ENCODE measurements around the gene DDX42.

DDX42 gene
- 30.0 to 111 (median 77.0) reads per million in 17 experiments for total RNA-seq

DNA sequence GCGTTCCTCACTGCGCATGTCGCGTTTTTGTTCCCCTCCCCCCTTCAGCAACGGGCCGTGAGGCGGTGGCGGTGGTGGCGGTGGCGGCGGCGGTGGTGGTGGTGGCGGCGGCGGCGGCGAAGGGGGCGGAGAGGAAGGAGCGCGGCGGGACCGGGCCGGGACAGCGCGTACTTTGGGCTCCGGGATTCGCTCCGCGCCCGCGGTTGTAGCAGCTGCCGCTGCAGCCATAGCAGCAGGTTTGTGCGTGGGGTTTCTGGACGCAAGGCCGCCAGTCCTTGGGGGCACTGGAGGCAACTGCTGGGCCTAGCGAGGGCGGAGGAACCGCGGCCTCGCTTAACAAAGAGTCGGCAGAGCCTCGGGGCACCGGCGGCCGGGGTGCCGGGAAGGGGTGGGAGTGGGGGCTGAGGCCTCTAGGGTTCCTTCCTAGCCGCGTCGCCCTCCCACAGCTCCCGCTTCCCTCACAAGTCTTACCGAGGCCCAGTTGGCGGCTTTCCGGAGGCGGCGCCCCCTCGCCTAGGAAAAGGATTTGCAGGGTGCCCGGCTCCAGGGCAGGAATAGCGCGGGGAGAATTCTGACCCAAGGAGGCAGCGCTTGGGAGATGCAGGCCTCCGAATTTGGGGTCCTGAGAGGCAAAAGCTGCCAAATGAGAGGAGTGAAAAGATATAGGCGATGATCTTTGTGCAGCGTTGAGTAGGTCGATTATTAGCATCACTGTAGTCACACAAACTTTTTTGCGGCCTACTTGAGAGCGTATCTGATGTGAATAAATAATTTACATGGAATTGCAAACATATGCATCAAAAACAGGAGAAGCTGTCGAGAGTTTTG lies at the start of gene DDX42:
TSS of gene DDX42 (plus strand) at position 30 of the 828 bp plus-strand sequence. CDS start 12,880 bp downstream, outside the sequence.
- DNase-seq: peak in 3 of 4 experiments; percentile 48 to 95 (median 70)

- DNase-seq: peak in 3 of 4 experiments; percentile 46 to 55 (median 49)
Measured at GRCh38 chr17:63735691-63736090, 38.3 kb upstream of the DDX42 start.

- DNase-seq: peak in 2 of 4 experiments; percentile 5 to 13
Measured at GRCh38 chr17:63740464-63741142, 33.4 kb upstream of the DDX42 start.

GRCh38 chr17:63741143-63741407 lies 32.9 kb upstream of the DDX42 start:
- DNase-seq: peak in 3 of 4 experiments; percentile 47 to 69 (median 52)

- DNase-seq: peak; percentile 97 to 99 (median 98)
Measured at GRCh38 chr17:63741408-63742173, 32.4 kb upstream of the DDX42 start, which contains the start of gene STRADA. Gene STRADA (minus strand): TSS chr17:63741799. CDS start chr17:63728369, 13,430 bp downstream.

DNA sequence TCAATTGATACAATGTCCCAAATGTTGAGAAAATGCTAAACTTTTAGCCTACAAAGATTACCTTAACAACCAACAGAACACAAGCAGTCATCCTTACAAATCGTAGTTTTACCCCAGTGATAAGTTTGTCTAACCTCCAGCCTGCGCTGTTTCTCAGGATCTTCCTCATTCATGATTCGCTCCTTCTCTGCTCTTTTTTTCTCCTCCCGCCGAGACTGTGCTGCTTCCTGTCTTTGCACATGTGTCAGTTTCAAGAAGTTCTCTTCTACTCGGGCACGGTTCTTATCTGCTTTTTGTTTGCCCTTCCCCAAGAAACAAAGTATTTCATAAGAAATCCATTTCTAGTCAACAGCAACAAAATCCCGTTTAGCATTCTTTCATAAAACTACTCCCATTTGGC lies 22.2 kb upstream of the DDX42 start:
- DNase-seq: peak; percentile 64 to 81 (median 78)

- DNase-seq: no peak
Measured at GRCh38 chr17:63752707-63753106, 21.3 kb upstream of the DDX42 start.

GRCh38 chr17:63753215-63753614 lies 20.8 kb upstream of the DDX42 start:
- peak; percentile 32 to 60 (median 48) for DNase-seq

GRCh38 chr17:63754046-63754445 lies 19.9 kb upstream of the DDX42 start:
- DNase-seq: no peak

DNA sequence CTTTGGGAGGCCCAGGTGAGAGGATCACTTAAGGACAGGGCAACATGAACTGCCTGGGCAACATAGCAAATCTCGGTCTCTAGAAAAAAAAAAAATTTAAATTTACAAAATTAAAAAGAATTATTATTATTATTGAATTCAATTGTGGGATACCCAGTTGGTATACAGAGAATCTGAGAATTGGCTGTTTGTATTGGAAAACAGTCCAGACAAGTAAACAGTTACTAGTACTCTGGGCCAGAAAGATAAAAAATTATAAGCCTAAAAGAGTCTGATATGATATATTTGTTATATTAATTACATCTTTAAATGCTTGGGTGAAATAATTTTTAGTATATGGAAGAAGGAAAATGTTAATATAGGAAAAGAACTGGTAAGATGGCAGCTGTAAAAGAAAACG lies 15.5 kb upstream of the DDX42 start:
- no peak for DNase-seq

DNA sequence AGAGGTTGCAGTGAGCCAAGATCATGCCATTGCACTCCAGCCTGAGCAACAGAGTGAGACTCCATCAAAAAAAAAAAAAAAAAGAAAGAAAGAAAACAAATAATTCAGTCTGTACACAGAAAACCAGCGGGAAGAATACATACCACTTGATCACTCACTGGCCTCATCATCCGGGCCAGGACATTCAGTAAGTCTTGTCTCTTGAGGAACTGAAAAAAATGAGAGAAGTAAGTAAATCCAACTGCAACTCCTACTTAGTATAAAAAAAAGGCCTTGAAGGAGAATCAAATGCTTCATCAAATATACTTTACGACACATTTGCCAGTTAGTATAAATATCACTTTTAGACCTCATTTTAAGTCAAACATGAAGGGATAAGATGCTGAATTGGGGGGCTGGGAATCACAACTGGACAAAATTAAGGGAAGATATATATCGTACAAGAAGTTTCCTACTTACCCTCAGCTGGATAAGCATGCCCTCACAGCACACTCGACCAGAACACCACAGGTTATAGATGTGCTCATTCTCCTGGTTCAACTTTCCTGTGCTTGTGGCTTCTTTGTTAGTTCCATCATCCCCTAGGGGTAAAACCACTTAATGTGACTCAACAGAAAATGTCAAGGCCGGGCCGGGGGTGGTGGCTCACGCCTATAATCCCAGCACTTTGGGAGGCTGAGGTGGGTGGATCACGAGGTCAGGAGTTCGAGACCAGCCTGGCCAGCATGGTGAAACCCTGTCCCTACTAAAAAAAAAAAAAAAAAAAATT lies 13.0 kb upstream of the DDX42 start:
- peak; percentile 36 to 68 (median 52) for DNase-seq

DNA sequence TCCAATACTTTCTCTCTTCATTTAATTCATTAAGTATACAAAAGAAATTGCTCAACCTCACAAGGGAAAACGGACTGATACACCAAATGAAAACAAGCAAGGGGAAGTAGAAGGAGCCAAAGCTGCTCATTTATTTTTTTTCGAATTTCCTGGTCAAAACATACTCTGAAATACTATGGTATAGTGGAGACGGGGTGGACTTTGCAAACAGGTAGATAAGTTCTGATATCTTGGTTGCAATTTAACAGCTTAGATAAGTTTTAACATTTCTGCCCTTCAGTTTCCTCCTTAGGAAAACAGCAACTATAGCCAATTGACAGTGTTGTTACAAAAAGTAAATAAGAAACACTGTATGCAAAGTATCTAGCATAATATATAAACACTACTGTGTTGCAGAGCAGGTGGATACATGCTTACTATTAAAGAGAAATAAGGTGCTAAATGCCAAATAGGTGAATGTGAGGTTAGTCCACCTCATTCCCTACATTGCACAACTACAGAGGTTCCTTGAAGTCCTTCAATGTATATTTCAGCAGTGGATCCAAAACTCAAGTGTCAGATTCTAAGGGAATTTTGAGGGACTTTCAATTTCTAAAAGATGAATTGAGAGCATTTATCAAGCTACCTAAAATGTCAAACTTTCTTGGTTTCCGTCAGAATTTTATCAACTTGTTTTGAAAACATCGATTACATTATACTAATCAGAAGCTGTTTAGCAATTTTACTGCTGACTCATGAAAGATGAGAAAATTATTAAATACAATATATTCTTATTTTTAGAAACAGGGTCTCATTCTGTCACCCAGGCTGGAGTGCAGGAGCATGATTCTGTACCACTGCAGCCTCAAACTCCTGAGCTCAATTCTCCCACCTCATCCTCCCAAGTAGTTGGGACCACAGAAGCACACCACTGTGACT lies 11.6 kb upstream of the DDX42 start:
- peak in 2 of 4 experiments; percentile 34 to 43 for DNase-seq

- no peak for DNase-seq
Measured at GRCh38 chr17:63764716-63765115, 9.3 kb upstream of the DDX42 start.

DNA sequence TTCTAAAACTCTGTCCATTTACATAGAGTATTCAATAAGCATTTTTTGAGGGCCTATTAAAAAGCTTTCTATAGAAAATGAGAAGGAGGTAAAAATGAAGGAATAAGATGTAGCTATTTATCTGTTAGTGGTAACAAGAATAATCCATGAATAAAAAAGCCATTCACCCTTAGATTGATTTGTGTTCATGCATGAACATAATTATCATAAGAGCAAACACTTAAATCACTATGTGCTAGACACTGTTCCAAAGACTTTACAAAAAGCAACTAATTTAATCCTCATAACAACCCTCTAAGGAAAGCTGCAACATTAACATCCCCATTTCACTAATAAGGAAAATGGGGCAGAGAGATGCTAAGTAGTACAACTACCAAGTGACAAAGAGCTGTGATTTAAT lies 7.2 kb upstream of the DDX42 start:
- no peak for DNase-seq

- no peak for DNase-seq
Measured at GRCh38 chr17:63768433-63768832, 5.5 kb upstream of the DDX42 start.

DNA sequence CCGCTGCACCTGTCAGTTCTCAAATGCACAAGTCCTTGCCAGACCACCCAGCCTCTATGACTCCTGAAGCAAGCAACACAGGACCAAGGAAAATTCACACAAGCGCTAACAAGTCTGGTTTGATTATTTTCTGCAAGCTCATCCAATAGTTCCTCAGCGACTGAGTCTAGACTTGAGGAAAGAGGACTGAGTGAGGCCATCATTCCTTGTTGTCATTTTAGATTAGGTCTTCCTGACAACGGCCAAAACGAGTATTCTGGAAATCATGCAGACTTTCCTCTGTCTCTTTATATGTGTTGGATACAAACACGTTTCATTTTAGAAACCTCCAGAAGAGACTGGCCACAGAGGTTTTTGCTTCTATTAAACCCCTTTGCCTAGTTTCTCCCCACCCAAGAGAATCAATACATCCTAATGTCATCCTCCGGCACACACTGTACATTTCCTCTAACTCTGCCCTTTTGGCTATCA lies 1.1 kb upstream of the DDX42 start:
- peak; percentile 32 to 50 (median 38) for DNase-seq

- peak; percentile 99 to 100 (median 100) for DNase-seq
Measured at GRCh38 chr17:63773272-63774140, 464 bp upstream of the DDX42 start, which contains the start of gene CCDC47. Gene CCDC47 (minus strand): TSS chr17:63773597. CDS start chr17:63766175, 7,422 bp downstream.

DNA sequence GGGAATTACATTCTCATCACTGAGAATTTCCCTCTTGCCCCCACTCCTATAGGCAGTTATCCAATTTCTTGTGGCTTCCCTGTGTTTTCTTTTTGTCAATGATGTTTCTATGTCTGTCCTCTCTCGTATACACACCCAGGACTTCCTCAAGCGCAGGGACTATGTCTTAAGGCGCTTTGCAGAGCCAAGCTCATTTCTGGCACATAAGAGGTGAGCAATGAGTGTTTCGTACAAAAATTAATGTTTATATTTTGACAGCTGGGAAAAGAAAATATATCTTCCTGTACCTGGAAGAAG lies 947 bp downstream of the DDX42 start:
- peak; percentile 34 to 59 (median 53) for DNase-seq

- DNase-seq: no peak
Measured at GRCh38 chr17:63775420-63775819, 1.4 kb downstream of the DDX42 start.

GRCh38 chr17:63780507-63780906 lies 6.5 kb downstream of the DDX42 start:
- no peak for DNase-seq

Data from suppressor macrophage (primary cell).